Osteoblast (primary cell): ENCODE data around the gene IMPDH2. TPM values are rescaled to one million over a fixed set of nuclear protein-coding genes. Genes with fewer than 3 reads are reported as not detected.

ENCODE experiments used
- DNase-seq: peaks from one replicate; pipeline ENCODE4 v3.0.0; 2011; ENCODE audit warnings: low spot score, mixed read lengths; ENCODE audit not compliant: insufficient read length; ENCODE audit errors: missing footprints
- H2AFZ ChIP-seq: 2 replicates; pipeline ENCODE4 v1.6.0; 2011; ENCODE audit warnings: mild to moderate bottlenecking, low read length
- H3K27ac ChIP-seq: 2 replicates; pipeline ENCODE4 v1.5.1; 2011; ENCODE audit warnings: mild to moderate bottlenecking, low read depth, low read length, moderate library complexity
- H3K27me3 ChIP-seq: 2 replicates; pipeline ENCODE4 v1.6.0; 2012; ENCODE audit warnings: mild to moderate bottlenecking, control low read depth, inconsistent platforms, low read length, moderate library complexity; ENCODE audit not compliant: insufficient read depth
- H3K36me3 ChIP-seq: 2 replicates; pipeline ENCODE4 v1.5.1; 2011; ENCODE audit warnings: mild to moderate bottlenecking, low read length, control low read depth, moderate library complexity; ENCODE audit not compliant: insufficient read depth
- H3K4me1 ChIP-seq: 2 replicates; pipeline ENCODE4 v1.5.1; 2011; ENCODE audit warnings: mild to moderate bottlenecking, low read length, control low read depth, moderate library complexity; ENCODE audit not compliant: insufficient read depth
- H3K4me2 ChIP-seq: 2 replicates; pipeline ENCODE4 v1.6.0; 2011; ENCODE audit warnings: mild to moderate bottlenecking, low read length; ENCODE audit not compliant: insufficient read depth
- H3K4me3 ChIP-seq: fragments of 200-600 bp; sonication (generic); 3 replicates; pipeline ENCODE4 v1.5.1; 2012; ENCODE audit warnings: mild to moderate bottlenecking, low read length, inconsistent platforms; ENCODE audit not compliant: insufficient read depth
- H3K79me2 ChIP-seq: 2 replicates; pipeline ENCODE4 v1.6.0; 2012; ENCODE audit warnings: mild to moderate bottlenecking, low read length, control low read depth, inconsistent platforms; ENCODE audit not compliant: insufficient read depth
- H3K9me3 ChIP-seq: 2 replicates; pipeline ENCODE4 v1.5.1; 2011; ENCODE audit warnings: low read depth, low read length, control low read depth
- H4K20me1 ChIP-seq: 2 replicates; pipeline ENCODE4 v1.6.0; 2012; ENCODE audit warnings: mild to moderate bottlenecking, low read length, control low read depth; ENCODE audit not compliant: insufficient read depth
- CTCF ChIP-seq: IDR thresholded peaks from 2 replicates; pipeline ENCODE4 v1.5.1; 2011; ENCODE audit warnings: mild to moderate bottlenecking, low read depth, low read length, moderate library complexity; ENCODE audit errors: extremely low read depth
- total RNA-seq: library from RNA; depleted of rRNA; stranded (reverse); fragments of >200 nt; gene quantifications from 2 replicates; pipeline ENCODE4 v1.2.3, GENCODE V29; 2012

The IMPDH2 gene
- total RNA-seq, 1 donor: 273 TPM

GRCh38 chr3:49006408-49007067 lies 22.7 kb downstream of the IMPDH2 start:
- Histone ChIP-seq H3K27ac (peak overlapping the region; percentile 93), H3K4me1 (peaks cover 16% of the 10 kb centered on the region), H3K9me3 (no peaks in the 10 kb centered on the region), H2AFZ (peak overlapping the region; percentile 88), H4K20me1 (peaks cover 17% of the 10 kb centered on the region), H3K4me2 (peak overlapping the region; percentile 98), H3K79me2 (peaks cover 47% of the 10 kb centered on the region), H3K27me3 (no peaks in the 10 kb centered on the region), H3K4me3 (peak overlapping the region; percentile 94), H3K36me3 (no peaks in the 10 kb centered on the region)
- DNase-seq: peak; percentile 86
- no peak for TF ChIP-seq CTCF

GRCh38 chr3:49005998-49006397 lies 23.2 kb downstream of the IMPDH2 start:
- Histone ChIP-seq H3K4me2 (peak overlapping the region; percentile 98), H3K27ac (peak overlapping the region; percentile 93), H3K36me3 (no peaks in the 10 kb centered on the region), H3K79me2 (peaks cover 42% of the 10 kb centered on the region), H4K20me1 (peaks cover 15% of the 10 kb centered on the region), H3K4me1 (peaks cover 16% of the 10 kb centered on the region), H3K27me3 (no peaks in the 10 kb centered on the region), H3K9me3 (no peaks in the 10 kb centered on the region), H3K4me3 (peak overlapping the region; percentile 94), H2AFZ (peak overlapping the region; percentile 88)
- TF ChIP-seq CTCF: no peak
- DNase-seq: no peak

GRCh38 chr3:49005303-49005680 lies 23.9 kb downstream of the IMPDH2 start:
- Histone ChIP-seq H3K36me3 (no peaks in the 10 kb centered on the region), H3K9me3 (no peaks in the 10 kb centered on the region), H3K27ac (no peak overlapping the region), H3K4me3 (no peak overlapping the region), H3K79me2 (peaks cover 38% of the 10 kb centered on the region), H3K4me1 (peaks cover 16% of the 10 kb centered on the region), H2AFZ (no peak overlapping the region), H3K4me2 (no peak overlapping the region), H3K27me3 (no peaks in the 10 kb centered on the region), H4K20me1 (peaks cover 15% of the 10 kb centered on the region)
- no peak for TF ChIP-seq CTCF
- peak; percentile 31 for DNase-seq

- H3K27ac ChIP-seq: no peak overlapping the region
- H3K4me3 ChIP-seq: no peak overlapping the region
- peaks cover 32% of the 10 kb centered on the region for H3K79me2 ChIP-seq
- H3K27me3 ChIP-seq: no peaks in the 10 kb centered on the region
- no peak overlapping the region for H2AFZ ChIP-seq
- no peak overlapping the region for H3K4me2 ChIP-seq
- H3K9me3 ChIP-seq: no peaks in the 10 kb centered on the region
- peaks cover 14% of the 10 kb centered on the region for H4K20me1 ChIP-seq
- no peak for TF ChIP-seq CTCF
- DNase-seq: peak; percentile 75
- peaks cover 16% of the 10 kb centered on the region for H3K4me1 ChIP-seq
- H3K36me3 ChIP-seq: no peaks in the 10 kb centered on the region
These were observed 24.6 kb downstream of the IMPDH2 start for GRCh38 chr3:49004352-49005302.
